Naive thymus-derived CD4-positive, alpha-beta T cell (primary cell): ENCODE measurements around the gene KBTBD3. TPM values are rescaled to one million over a fixed set of nuclear protein-coding genes. Genes with fewer than 3 reads are reported as not detected.
"Not testable (repeated sequence)": the region's sequence is repeated elsewhere in the genome, so short reads cannot be mapped to it uniquely, and the experiment has no call there.

Source experiments
- ATAC-seq: fragments of 150-1000 bp; cut with Tn5 transposase; 2 replicates; pipeline ENCODE4 v1.10.0; 2021; ENCODE audit warnings: mild to moderate bottlenecking, moderate library complexity
- CTCF ChIA-PET: fragments of 350-600 bp; sonication (Branson Sonifier 250); formaldehyde crosslinking; loops from one replicate; lab custom pipeline; 2021; ENCODE audit warnings: antibody characterized with exemption; lab: Charles Lee
- POLR2A ChIA-PET: fragments of 350-600 bp; sonication (Branson Sonifier 250); formaldehyde crosslinking; loops from one replicate; lab custom pipeline; 2021; ENCODE audit warnings: antibody characterized with exemption, inconsistent platforms; lab: Charles Lee
- DNase-seq, 9 donors: peaks; one replicate each; pipeline versions ENCODE4 v3.0.0 to v3.0.0-alpha.2; 2020 to 2022; ENCODE audit warnings: mixed read lengths in 1 of 9
- H3K27ac ChIP-seq: one replicate; pipeline ENCODE4 v1.7.0; 2013; ENCODE audit warnings: mild to moderate bottlenecking, low read depth, low read length, moderate library complexity
- H3K27me3 ChIP-seq, 2 donors: one replicate each; pipeline ENCODE4 v1.7.0; 2013; ENCODE audit warnings: low read length in 2 of 2, mild to moderate bottlenecking in 2 of 2, moderate library complexity in 2 of 2; ENCODE audit not compliant: control insufficient read depth in 2 of 2, insufficient read depth in 2 of 2
- H3K36me3 ChIP-seq, 3 experiments: 1 replicate in 2 of 3; 2 replicates in 1 of 3; pipeline ENCODE4 v1.7.0; 2013; ENCODE audit warnings: low read length in 3 of 3, mild to moderate bottlenecking in 3 of 3, moderate library complexity in 1 of 3; ENCODE audit not compliant: insufficient read depth in 3 of 3, control insufficient read depth in 2 of 3
- H3K4me1 ChIP-seq, 2 donors: one replicate each; pipeline ENCODE4 v1.7.0; 2013; ENCODE audit warnings: low read length in 2 of 2, mild to moderate bottlenecking in 2 of 2, moderate library complexity in 1 of 2; ENCODE audit not compliant: control insufficient read depth in 2 of 2, insufficient read depth in 2 of 2
- H3K4me3 ChIP-seq: 2 replicates; pipeline ENCODE4 v1.7.0; 2013; ENCODE audit warnings: mild to moderate bottlenecking, low read length
- H3K9me3 ChIP-seq, 3 experiments: 1 replicate in 2 of 3; 2 replicates in 1 of 3; pipeline ENCODE4 v1.7.0; 2013; ENCODE audit warnings: low read length in 3 of 3; ENCODE audit not compliant: control insufficient read depth in 2 of 3
- H3K27ac Mint-ChIP-seq, 9 donors: one replicate each; pipeline ENCODE4 v1.8.0; 2020 to 2022; ENCODE audit warnings: mixed read lengths in 9 of 9, mild to moderate bottlenecking in 8 of 9, moderate library complexity in 5 of 9, inconsistent platforms in 2 of 9
- H3K27me3 Mint-ChIP-seq, 5 donors: one replicate each; pipeline ENCODE4 v1.8.0; 2021 to 2022; ENCODE audit warnings: mixed read lengths in 5 of 5, mild to moderate bottlenecking in 1 of 5
- H3K36me3 Mint-ChIP-seq, 5 donors: one replicate each; pipeline ENCODE4 v1.8.0; 2020 to 2022; ENCODE audit warnings: mixed read lengths in 5 of 5, mild to moderate bottlenecking in 3 of 5, inconsistent platforms in 1 of 5
- H3K4me1 Mint-ChIP-seq, 7 donors: one replicate each; pipeline ENCODE4 v1.8.0; 2020 to 2022; ENCODE audit warnings: mixed read lengths in 7 of 7, mild to moderate bottlenecking in 3 of 7, inconsistent platforms in 1 of 7
- H3K4me3 Mint-ChIP-seq, 10 donors: one replicate each; pipeline ENCODE4 v1.8.0; 2020 to 2022; ENCODE audit warnings: mild to moderate bottlenecking in 10 of 10, mixed read lengths in 10 of 10, moderate library complexity in 6 of 10, inconsistent platforms in 2 of 10
- H3K9me3 Mint-ChIP-seq, 11 donors: one replicate each; pipeline ENCODE4 v1.8.0; 2020 to 2022; ENCODE audit warnings: mixed read lengths in 11 of 11, mild to moderate bottlenecking in 4 of 11, inconsistent platforms in 1 of 11, moderate library complexity in 1 of 11
- intact Hi-C, 2 donors: fragments of 100-400 bp; cut with micrococcal nuclease; formaldehyde crosslinking; loops; one replicate each; pipeline ENCODE4 v1.15.1; 2023
- polyA plus RNA-seq, 2 donors: library from polyadenylated mRNA; unstranded; fragments of 300-500 nt; fragmentation: Illumina TruSeq; gene quantifications; one replicate each; pipeline ENCODE4 v1.2.3, GENCODE V29; 2021
- total RNA-seq, 6 experiments: library from RNA in 5 of 6; stranded (reverse) in 5 of 6; gene quantifications; 1 replicate in 5 of 6; 2 replicates in 1 of 6; pipeline ENCODE4 v1.2.3 and lab custom pipeline; 2021 to 2026

Gene KBTBD3
- total and polyA plus RNA-seq, 7 experiments from 2014 or later: 3.4 to 16.6 (median 6.7) TPM

DNA sequence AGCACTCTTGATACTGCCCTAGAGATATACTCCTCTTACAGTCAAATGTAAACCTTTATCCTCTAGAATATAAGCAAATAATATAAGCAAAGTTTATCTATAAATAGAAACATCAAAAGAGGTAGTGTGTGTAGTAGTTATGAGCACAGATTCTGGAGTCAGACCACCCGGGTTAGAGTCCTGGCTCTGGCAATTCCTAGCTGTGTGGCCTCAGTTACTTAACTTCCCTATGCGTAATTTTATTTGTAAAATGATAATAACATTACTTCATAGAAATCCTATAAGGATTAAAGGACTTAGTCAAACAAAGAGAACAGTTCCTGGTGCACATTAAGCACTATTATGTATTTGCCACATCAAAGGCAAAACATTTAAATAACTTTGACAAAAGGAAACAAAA is 62.1 kb downstream of the KBTBD3 start:
- Mint-ChIP-seq H3K9me3 (peaks cover 0 to 4% (median 0%) of the 10 kb centered on the region in 11 donors), H3K4me1 (peaks cover 32 to 89% (median 73%) of the 10 kb centered on the region in 7 donors), H3K4me3 (no peak overlapping the region), H3K27ac (no peak overlapping the region), H3K36me3 (peaks cover 13 to 54% (median 29%) of the 10 kb centered on the region in 5 donors), H3K27me3 (no peaks in the 10 kb centered on the region)
- H3K4me3 ChIP-seq: no peak overlapping the region
- POLR2A ChIA-PET: interaction anchor here (0.6 to 1.4 kb wide), 2 partner anchors 62 to 184 kb away, joined by 3 to 4 read pairs; partner anchors contain the start of genes AASDHPPT and KBTBD3
- peaks cover 0 to 14% of the 10 kb centered on the region in 2 donors for H3K4me1 ChIP-seq
- intact Hi-C loops: no loop called here
- no peak overlapping the region for H3K27ac ChIP-seq
- DNase-seq (no peak), ATAC-seq (no peak)
- peaks cover under 1 to 8% (median 3%) of the 10 kb centered on the region in 3 experiments for H3K36me3 ChIP-seq
- H3K9me3 ChIP-seq: no peaks in the 10 kb centered on the region
- CTCF ChIA-PET: no interaction called here
- no peaks in the 10 kb centered on the region for H3K27me3 ChIP-seq

DNA sequence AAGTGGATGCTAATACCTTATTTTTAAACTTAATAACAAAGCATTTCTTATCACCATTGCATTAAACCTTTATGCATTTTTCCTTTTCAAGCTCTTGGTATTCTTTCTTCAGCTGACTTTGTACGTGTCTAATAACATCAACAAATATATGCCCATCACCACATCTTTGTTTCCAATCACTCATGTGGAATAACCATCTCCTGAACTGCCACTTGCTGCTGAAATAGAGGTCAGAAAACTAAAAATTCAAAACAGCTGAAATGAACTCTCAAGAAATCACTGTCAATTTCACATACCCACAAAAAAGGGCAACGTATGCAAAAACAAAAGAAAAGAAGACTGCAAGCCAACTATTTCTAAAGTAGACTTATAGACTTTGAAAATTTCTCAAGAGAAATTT is 62.5 kb downstream of the KBTBD3 start:
- Mint-ChIP-seq H3K9me3 (peaks cover 0 to 7% (median 0%) of the 10 kb centered on the region in 11 donors), H3K4me3 (no peak overlapping the region), H3K36me3 (peaks cover 17 to 54% (median 32%) of the 10 kb centered on the region in 5 donors), H3K27me3 (no peaks in the 10 kb centered on the region), H3K27ac (no peak overlapping the region), H3K4me1 (peaks cover 29 to 89% (median 73%) of the 10 kb centered on the region in 7 donors)
- H3K27ac ChIP-seq: no peak overlapping the region
- no peak overlapping the region for H3K4me3 ChIP-seq
- ChIA-PET POLR2A (interaction anchor here (1.4 kb wide), 1 partner anchor 62 kb away, joined by 4 read pairs; the partner anchor contains the start of genes AASDHPPT and KBTBD3), CTCF (no interaction called here)
- intact Hi-C loops: no loop called here
- H3K9me3 ChIP-seq: no peaks in the 10 kb centered on the region
- peaks cover 3 to 11% (median 5%) of the 10 kb centered on the region in 3 experiments for H3K36me3 ChIP-seq
- ATAC-seq: no peak
- no peak for DNase-seq
- H3K4me1 ChIP-seq: peaks cover 0 to 11% of the 10 kb centered on the region in 2 donors
- H3K27me3 ChIP-seq: no peaks in the 10 kb centered on the region

DNA sequence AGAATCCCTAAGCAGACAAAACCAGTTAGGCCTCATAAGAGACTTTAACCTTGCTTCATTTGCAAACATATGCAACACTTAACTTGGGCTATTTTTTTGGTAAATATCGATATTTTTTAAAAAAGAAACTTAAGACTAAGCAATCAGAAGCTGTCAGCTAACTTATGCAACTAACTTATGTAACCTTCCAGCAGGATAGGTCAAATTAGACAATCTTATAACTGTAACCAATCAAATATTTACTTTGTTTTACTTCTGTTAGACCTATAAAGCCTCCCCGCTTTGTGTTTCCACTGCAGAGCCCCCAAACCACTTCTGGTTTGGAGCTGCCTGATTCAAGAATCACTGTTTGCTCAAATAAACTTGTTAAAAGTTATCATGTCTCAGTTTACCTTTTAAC is 63.1 kb downstream of the KBTBD3 start:
- H3K4me3 ChIP-seq: no peak overlapping the region
- peaks cover 0 to 3% (median 0%) of the 10 kb centered on the region in 3 experiments for H3K9me3 ChIP-seq
- no peaks in the 10 kb centered on the region for H3K27me3 ChIP-seq
- ATAC-seq (no peak), DNase-seq (no peak)
- no peak overlapping the region for H3K27ac ChIP-seq
- Mint-ChIP-seq H3K27ac (no peak overlapping the region), H3K27me3 (no peaks in the 10 kb centered on the region), H3K9me3 (peaks cover 0 to 9% (median 0%) of the 10 kb centered on the region in 11 donors), H3K4me3 (no peak overlapping the region), H3K4me1 (peaks cover 26 to 89% (median 73%) of the 10 kb centered on the region in 7 donors), H3K36me3 (peaks cover 21 to 57% (median 34%) of the 10 kb centered on the region in 5 donors)
- intact Hi-C loops: no loop called here
- ChIA-PET CTCF (no interaction called here), POLR2A (no interaction called here)
- H3K4me1 ChIP-seq: peaks cover 0 to 10% of the 10 kb centered on the region in 2 donors
- H3K36me3 ChIP-seq: peaks cover 3 to 17% (median 10%) of the 10 kb centered on the region in 3 experiments

DNA sequence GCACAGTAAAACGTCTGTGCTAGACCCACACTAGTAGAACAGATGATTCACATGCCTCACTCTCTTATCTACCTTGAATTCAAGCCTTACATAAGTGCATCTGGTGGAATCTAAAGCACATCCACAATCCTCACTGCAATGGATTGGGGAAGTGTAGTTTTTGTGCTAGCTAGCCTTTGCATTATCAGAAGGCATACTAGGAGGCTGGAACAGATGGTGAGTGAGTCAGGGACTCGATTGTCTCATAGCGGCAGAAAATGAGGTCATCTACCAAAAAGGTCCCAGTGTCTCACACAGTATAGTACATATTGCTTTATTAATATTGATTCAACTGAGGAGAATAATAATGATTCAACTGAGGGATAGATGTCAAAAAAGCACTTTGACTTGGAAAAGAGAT is 64.4 kb downstream of the KBTBD3 start:
- ChIA-PET POLR2A (no interaction called here), CTCF (no interaction called here)
- H3K9me3 ChIP-seq: peaks cover 0 to 3% (median 0%) of the 10 kb centered on the region in 3 experiments
- H3K27me3 Mint-ChIP-seq: no peaks in the 10 kb centered on the region
- no peaks in the 10 kb centered on the region for H3K27me3 ChIP-seq
- intact Hi-C loops: no loop called here
- H3K27ac Mint-ChIP-seq: no peak overlapping the region
- H3K4me1 Mint-ChIP-seq: peaks cover 20 to 83% (median 67%) of the 10 kb centered on the region in 7 donors
- peaks cover 0 to 9% (median 0%) of the 10 kb centered on the region in 11 donors for H3K9me3 Mint-ChIP-seq
- H3K4me3 ChIP-seq: no peak overlapping the region
- H3K27ac ChIP-seq: no peak overlapping the region
- H3K36me3 ChIP-seq: peaks cover 3 to 28% (median 18%) of the 10 kb centered on the region in 3 experiments
- ATAC-seq: no peak
- H3K4me1 ChIP-seq: peaks cover 0 to 10% of the 10 kb centered on the region in 2 donors
- H3K36me3 Mint-ChIP-seq: peaks cover 21 to 65% (median 41%) of the 10 kb centered on the region in 5 donors
- no peak overlapping the region for H3K4me3 Mint-ChIP-seq
- no peak for DNase-seq

DNA sequence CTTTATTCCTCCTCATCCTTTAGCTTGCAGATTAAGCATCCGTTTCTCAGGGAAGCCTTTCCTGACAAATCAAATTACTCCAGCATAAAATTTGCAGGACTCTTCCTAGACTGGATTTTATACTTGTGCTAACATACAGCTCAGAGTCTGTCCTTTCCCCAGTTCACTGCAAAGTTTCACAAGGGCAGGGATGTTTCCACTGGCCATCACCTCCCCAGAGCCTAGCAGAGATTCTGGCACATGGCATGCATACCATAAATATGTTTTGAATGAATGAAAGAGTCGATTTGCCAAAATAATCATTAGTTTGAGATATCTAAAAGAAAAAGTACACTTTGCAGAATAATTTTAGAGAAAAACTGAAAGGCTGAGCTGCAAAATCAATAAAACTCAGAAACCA is 65.7 kb downstream of the KBTBD3 start:
- POLR2A ChIA-PET: no interaction called here
- no peak for ATAC-seq
- Histone ChIP-seq H3K27me3 (no peaks in the 10 kb centered on the region), H3K4me3 (no peak overlapping the region), H3K4me1 (peaks cover 0 to 10% of the 10 kb centered on the region in 2 donors), H3K36me3 (peaks cover 3 to 34% (median 18%) of the 10 kb centered on the region in 3 experiments), H3K9me3 (peaks cover 0 to 3% (median 0%) of the 10 kb centered on the region in 3 experiments), H3K27ac (no peak overlapping the region)
- no peaks in the 10 kb centered on the region for H3K27me3 Mint-ChIP-seq
- DNase-seq: no peak
- CTCF ChIA-PET: no interaction called here
- H3K27ac Mint-ChIP-seq: no peak overlapping the region
- peaks cover 20 to 77% (median 54%) of the 10 kb centered on the region in 5 donors for H3K36me3 Mint-ChIP-seq
- peak overlapping the region in 1 of 10 donors; percentile 4 for H3K4me3 Mint-ChIP-seq
- peaks cover 14 to 70% (median 60%) of the 10 kb centered on the region in 7 donors for H3K4me1 Mint-ChIP-seq
- H3K9me3 Mint-ChIP-seq: peaks cover 0 to 14% (median 4%) of the 10 kb centered on the region in 11 donors
- intact Hi-C loops: no loop called here

DNA sequence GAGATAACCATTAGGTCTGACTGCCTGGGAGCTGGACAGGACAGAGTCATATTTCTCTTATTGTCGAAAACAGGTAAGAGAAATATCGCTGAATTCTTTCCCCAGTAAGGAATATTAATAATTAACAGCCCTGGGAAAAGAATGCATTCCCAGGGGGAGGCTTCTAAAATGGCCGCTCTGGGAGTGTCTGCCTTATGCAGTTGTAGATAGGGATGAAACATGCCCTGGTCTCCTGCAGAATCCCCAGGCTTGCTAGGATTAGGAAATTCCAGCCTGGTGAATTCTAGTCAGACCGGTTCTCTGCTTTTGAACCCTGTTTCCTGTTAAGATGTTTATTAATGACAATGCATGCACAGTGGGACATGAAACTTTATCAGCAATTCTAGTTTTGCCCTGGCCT is 74.1 kb downstream of the KBTBD3 start:
- CTCF ChIA-PET, ATAC-seq, H3K27me3 ChIP-seq, H3K9me3 ChIP-seq, POLR2A ChIA-PET, H3K27ac ChIP-seq, intact Hi-C loops, H3K4me3 ChIP-seq, H3K4me3 Mint-ChIP-seq, H3K27ac Mint-ChIP-seq, H3K4me1 ChIP-seq, DNase-seq, H3K27me3 Mint-ChIP-seq: not testable (repeated sequence)
- Mint-ChIP-seq H3K36me3 (peaks cover 15 to 89% (median 83%) of the 10 kb centered on the region in 5 donors), H3K4me1 (peaks cover 3 to 34% (median 17%) of the 10 kb centered on the region in 7 donors), H3K9me3 (peaks cover 5 to 50% (median 31%) of the 10 kb centered on the region in 11 donors)
- H3K36me3 ChIP-seq: peaks cover 0 to 18% (median 3%) of the 10 kb centered on the region in 3 experiments
